Stimulated activated CD8-positive, alpha-beta memory T cell treated with anti-CD3 and anti-CD28 coated beads, Interleukin-7, amount 100 ng/mL, for 48 hours (primary cell): ENCODE data around the gene VIPR2.
"Not testable (repeated sequence)": the region's sequence is repeated elsewhere in the genome, so short reads cannot be mapped to it uniquely, and the experiment has no call there.

Experiments used
- DNase-seq, 2 donors: peaks; one replicate each; pipeline ENCODE4 v3.0.0-alpha.2; 2020; ENCODE audit warnings: low read depth in 1 of 2; ENCODE audit errors: extremely low read depth in 1 of 2

VIPR2 gene, protein sequence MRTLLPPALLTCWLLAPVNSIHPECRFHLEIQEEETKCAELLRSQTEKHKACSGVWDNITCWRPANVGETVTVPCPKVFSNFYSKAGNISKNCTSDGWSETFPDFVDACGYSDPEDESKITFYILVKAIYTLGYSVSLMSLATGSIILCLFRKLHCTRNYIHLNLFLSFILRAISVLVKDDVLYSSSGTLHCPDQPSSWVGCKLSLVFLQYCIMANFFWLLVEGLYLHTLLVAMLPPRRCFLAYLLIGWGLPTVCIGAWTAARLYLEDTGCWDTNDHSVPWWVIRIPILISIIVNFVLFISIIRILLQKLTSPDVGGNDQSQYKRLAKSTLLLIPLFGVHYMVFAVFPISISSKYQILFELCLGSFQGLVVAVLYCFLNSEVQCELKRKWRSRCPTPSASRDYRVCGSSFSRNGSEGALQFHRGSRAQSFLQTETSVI

DNA sequence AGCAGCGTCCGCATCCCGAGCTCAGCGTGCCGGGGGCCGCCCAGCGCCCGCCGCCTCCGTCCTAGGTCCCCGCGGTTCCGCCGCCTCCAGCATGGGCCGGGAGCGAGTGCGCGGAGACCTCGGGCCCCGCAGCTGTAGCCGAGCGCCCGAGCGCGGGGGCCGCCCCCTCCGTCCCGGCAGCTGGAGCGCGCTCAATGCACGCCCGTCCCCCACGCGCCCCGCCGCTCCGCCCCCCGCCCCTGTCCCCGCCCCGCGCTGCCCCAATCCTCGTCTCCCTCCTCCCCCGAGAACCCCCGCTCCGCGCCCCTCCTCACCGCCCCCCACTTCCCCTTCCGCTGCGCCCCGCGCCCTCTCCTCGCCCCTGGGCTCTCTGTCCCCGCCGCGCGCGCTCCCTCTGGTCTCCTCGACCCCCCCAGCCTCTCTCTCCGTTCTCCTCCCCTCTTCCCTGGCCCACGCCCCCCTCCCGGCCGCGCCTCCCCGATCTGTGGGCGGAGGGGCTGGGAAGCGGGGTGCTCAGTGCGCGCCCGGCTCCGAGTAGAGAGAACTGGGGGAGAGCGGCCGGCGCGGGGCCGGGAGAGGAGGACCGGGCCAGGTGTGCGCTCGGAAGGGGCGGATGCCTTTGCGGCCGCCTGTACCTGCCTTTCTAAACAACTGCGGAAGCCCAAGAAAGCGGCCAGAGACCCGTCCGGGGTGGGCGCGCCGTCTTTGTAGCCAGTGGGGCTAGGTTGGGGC, at the start of gene VIPR2:
TSS of gene VIPR2 (minus strand) at position 110 of the 732 bp plus-strand sequence. CDS start at position 14, 96 bp downstream.
- no peak for DNase-seq

DNA sequence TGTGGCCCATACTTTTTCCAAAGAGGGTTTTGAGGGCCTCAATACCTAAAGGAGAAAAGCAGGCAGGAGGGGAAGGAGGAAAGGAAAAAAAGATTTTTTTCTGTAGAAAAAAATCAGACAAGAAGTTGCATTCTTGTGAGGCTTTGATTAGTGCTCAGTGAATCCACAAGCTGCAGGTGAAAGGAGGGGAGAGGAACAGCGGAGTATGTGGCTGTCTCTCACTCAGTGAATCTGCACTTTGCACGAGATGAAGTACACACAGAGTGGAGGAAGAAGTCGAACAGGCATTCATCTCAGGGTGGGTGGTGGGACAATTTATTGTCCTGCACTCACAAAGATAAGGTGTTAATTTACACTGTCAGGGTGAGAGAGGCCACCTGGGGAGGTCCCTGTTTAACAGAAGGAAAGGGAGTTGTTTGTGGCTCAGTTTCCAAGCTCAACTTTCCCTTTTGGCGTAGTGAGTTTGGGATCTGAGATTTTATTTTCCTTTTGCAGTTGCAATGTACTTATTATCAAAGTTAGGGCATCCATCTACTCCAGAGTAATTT, 49.0 kb upstream of the VIPR2 start:
- no peak for DNase-seq

GRCh38 chr7:159192725-159193453, 48.2 kb upstream of the VIPR2 start:
- no peak for DNase-seq

DNA sequence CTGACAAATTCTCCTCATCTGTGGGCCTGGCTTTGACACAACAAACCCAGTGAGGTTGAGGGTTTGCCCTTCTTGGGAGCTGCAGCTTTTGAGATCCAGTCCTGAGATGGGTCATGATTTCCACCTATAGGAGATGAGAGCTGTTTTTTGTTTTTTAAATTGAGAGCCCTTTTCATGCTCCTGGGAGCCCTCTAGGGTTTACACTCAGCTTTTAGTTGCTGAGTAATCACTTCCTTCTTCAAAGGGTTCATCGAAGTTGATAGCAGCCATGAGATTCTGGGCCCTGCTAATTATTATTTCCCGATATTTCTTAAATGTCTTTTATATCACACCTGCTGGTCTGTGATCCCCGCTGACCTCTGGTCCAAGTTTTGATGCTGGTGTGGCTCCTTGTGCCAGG, 47.3 kb upstream of the VIPR2 start:
- no peak for DNase-seq

DNA sequence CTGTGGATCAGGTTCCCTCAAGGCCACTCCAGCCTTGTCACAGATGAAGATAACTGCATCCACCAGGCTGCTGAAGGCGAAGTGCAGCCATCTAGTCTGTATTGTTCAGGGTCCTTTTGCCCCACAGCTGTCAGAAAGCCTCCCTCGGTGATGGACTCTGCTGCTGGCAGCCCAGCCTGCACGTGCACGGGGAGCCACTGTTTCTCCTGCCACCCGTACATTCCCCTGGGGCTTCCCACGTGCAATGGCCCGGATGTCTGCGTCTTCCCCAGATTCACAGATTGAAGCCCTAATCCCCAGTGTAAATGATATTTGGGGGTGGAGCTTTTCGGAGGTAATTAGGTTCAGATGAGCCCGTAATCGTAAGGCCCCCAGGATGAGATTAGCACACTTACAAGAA, 46.6 kb upstream of the VIPR2 start:
- DNase-seq, result no peak

DNA sequence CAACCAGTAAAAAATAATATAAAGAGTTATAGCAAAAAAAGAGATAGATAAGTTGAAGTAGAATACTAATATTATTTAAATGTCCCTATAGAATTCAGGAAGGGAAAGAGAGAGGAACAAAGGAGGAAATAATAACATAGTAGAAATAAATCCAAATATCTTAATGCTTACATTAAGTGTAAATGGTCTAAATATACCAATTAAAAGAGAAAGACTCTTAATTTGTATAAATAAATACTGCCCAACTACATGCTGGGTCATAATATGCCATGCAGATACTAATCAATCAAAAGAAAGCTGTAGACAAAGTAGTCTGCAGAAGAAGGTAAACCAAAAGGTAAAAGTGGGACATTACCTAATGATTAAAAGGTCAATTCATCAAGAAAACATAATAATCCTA, 43.3 kb upstream of the VIPR2 start:
- DNase-seq, result no peak

DNA sequence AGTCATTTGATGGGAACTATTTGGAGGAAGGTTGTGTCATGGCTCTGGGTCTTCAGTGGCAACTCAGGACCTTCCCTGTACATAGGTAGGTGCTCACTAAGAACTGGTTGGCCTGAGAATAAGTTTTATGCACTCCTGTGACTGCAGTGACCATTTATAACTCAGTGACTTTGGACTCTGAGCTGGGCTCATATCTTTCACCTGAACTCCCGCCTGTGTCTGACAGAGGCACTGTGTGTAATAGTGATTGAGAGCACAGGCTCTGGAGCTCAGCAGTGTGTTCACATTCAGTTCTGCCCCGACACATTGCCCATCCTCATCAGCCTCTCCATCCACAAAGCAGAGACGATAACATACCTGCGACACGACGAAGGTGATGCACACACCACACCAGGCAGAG, 34.6 kb upstream of the VIPR2 start:
- no peak for DNase-seq

DNA sequence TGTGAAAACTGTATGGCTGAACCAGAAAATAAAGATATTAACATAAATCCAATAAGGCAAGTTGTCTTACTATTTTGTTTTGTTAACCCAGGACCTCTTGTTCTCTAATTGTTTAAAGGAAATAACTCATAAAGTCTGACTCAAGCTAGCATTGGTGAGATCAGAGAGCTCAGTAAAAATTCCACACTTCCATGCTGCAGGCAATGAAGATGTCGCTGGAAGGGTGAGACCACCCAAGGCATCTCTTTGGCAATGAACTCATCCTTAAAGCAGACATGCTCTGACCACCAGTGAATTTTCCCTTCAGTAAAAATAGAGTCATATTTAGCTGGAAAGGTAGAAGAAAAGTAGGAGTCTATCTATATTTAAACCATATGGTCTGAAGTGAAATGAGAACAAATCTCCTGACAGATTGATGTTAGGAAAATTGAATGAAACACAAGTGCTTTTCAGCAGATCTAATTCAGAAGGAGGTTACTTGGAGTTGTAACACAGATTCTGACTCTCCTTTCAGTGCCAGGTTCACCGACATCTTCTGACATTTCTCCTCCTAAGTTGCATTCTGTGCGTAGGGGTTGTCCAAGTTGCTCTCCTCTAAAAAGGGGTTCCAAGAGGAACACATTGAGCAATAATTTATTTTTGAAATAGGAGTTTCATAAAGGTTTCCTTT, 32.8 kb upstream of the VIPR2 start:
- DNase-seq, result no peak

DNA sequence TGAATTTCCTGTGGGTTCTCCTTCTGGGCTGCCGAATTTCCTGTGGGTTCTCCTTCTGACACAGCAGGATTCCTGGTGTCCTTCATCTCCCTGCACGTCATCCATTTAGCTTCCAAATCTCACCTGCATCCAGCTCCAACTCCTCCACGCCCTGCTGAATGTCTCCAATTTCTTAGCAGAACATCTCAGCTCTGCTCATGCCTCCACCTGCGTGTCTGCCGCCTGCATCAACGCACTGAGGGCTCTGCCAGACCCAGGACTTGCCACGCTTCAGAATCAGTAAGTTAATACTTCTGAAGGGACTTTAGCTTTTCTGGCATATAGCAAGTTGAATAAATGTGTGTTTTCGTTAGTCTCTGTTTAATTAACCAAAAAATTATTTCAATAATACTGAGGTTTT, 31.1 kb upstream of the VIPR2 start:
- DNase-seq, result no peak

GRCh38 chr7:159175100-159175499, 30.4 kb upstream of the VIPR2 start:
- DNase-seq, result not testable (repeated sequence)

DNA sequence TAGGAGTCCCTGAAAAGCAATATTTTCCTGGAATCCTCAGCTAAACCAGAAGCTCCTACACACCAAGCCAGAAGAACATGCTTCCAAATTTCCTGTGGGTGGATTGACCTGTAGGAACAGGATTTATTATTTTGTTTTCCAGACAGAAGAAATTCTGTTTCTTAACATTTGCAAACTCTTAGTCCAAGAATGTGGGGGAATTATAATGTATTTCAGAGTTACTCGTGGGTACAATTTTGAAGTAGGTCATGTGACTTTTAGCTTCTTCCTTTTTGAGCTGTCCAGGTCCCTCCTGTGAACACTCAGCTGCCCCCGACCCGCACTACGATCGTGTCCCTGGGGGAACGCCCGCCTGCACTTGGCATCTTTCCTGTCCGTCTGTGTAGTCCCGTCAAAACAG, 27.7 kb upstream of the VIPR2 start:
- DNase-seq, result no peak

DNA sequence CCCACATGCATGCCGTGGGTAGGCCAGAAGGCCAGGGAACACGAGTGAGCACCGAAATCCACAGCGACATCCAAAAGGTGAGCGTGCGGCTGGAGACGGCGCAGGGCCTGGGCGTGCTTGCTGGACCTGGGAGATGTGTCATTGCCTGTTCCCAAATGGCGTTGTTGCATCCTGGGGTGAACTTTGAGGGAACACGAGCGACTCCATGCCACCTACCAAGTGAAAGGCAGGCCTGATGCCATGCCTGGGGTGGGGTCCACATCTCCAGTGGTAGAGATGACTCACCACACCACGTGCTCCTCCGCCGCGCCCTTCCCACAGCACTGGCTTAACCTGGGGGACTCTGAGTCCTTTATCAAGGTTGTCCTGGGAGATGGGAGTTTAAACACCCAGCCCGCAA, 24.7 kb upstream of the VIPR2 start:
- no peak for DNase-seq

DNA sequence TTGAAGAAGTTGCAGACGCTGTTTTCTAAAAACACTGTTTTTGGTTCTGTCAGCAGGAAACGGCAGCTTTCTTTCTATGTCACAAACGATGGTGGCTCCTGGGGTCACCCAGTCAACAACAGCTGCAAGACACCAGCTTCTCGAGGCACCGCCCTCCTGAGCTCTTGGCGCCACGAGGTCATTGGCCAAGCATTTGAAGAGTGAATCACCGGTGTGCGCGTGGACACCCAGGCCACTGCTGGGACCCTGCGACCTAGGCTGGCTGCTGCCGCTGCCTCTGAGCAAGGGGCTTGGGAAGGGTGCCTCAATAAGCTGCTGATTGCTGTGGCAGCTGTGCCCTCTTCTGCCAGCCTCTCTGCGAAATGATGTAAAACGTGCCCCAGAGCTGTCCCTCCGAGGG, 22.5 kb upstream of the VIPR2 start:
- no peak for DNase-seq

- DNase-seq, result no peak
Observed at GRCh38 chr7:159166530-159166929, 21.9 kb upstream of the VIPR2 start.

GRCh38 chr7:159165352-159165751, 20.7 kb upstream of the VIPR2 start:
- DNase-seq, result no peak

GRCh38 chr7:159163703-159164301, 19.1 kb upstream of the VIPR2 start:
- DNase-seq, result not testable (repeated sequence)

GRCh38 chr7:159162050-159162626, 17.5 kb upstream of the VIPR2 start:
- DNase-seq, result not testable (repeated sequence)

DNA sequence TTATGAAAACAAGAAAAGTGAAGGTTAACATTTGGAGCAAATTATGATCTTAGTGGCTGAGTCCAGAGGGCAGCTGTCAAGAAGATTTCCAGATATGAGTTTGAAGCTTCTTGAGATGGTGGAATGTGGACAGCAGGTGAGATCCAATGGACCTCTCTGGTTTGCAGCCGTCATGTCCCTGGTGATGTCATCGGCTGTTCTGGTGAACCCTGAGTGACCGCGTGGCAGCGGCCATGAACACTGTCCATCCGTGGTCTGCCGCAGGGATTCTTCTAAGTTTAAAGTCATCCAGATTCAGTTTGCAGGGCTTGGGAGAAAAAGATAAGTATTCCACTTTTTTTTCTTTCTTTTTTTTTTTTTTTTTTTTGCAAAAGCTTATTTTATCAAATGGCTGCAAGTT, 15.8 kb upstream of the VIPR2 start:
- DNase-seq, result no peak

DNA sequence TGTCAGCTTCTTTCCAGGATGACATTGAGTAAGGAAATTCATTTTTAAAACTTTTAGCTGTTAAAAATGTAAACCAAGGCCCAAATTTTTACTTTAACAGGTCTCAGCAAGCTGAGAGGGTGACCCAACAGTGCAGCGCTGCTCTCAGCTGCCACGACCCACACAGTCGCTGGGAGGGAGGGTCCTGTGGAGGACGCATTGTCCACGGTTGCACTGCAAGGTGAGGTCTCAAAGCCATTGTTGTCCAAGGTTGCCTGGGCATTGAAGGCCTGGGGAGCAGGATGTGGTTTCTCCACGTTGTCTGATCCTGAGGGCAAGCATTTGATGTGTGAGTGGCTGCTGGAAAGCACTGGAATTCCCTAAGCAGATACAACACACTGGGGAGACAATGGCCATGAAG, 15.1 kb upstream of the VIPR2 start:
- no peak for DNase-seq

- DNase-seq, result no peak
Observed at GRCh38 chr7:159158888-159159405, 14.3 kb upstream of the VIPR2 start.
